ENCODE data around the gene HMSD.

Gene HMSD

GRCh38 chr18:63979409-63979920, 30.4 kb downstream of the HMSD start:
- Histone ChIP-seq H3K4me1 (ENCODE audit: control insufficient read depth, insufficient read depth, low read length) (no peaks in the 10 kb centered on the region), H3K36me3 (ENCODE audit: control insufficient read depth, insufficient read depth, low read length) (no peaks in the 10 kb centered on the region), H3K4me3 (ENCODE audit: low read length) (no peak overlapping the region), H3K9ac (ENCODE audit: low read length) (peak overlapping the region; percentile 12), H3K9me3 (ENCODE audit: control insufficient read depth, low read length) (no peaks in the 10 kb centered on the region), H3K27me3 (ENCODE audit: control insufficient read depth, insufficient read depth, low read length) (no peaks in the 10 kb centered on the region)

- H3K27me3 ChIP-seq (ENCODE audit: control insufficient read depth, insufficient read depth, low read length) = no peaks in the 10 kb centered on the region
- H3K36me3 ChIP-seq (ENCODE audit: control insufficient read depth, insufficient read depth, low read length) = no peaks in the 10 kb centered on the region
- no peaks in the 10 kb centered on the region for H3K4me1 ChIP-seq (ENCODE audit: control insufficient read depth, insufficient read depth, low read length)
- H3K9ac ChIP-seq (ENCODE audit: low read length) = no peak overlapping the region
- no peaks in the 10 kb centered on the region for H3K9me3 ChIP-seq (ENCODE audit: control insufficient read depth, low read length)
- no peak overlapping the region for H3K4me3 ChIP-seq (ENCODE audit: low read length)
Observed at GRCh38 chr18:63980027-63980426, 30.9 kb downstream of the HMSD start.

DNA sequence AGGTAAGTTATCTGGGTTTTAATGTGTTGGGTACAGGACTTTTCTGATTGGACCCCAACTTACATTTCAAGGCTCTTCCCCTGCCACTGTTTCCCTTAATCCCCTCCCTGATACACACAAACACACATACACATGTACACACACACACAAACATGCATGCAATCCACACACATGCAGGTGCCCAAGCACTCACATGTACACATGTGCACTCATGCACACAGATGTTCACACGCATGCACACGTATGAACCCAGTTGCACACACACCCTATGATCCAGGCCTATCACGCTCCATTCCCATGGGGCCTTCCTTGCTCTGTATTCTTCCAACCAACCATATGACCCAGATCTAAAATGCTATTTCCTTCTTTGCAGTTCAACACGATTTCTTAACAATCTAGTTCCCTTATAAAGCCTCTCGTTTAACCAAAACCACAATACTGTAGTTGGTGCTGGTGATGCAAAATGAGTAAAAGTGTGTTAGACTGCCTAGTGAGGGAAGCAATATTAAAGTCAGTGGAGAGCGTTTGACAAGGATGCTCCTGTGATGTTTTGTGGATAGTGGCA, 31.9 kb downstream of the HMSD start:
- no peaks in the 10 kb centered on the region for H3K9me3 ChIP-seq (ENCODE audit: control insufficient read depth, low read length)
- no peak overlapping the region for H3K9ac ChIP-seq (ENCODE audit: low read length)
- no peaks in the 10 kb centered on the region for H3K4me1 ChIP-seq (ENCODE audit: control insufficient read depth, insufficient read depth, low read length)
- no peaks in the 10 kb centered on the region for H3K27me3 ChIP-seq (ENCODE audit: control insufficient read depth, insufficient read depth, low read length)
- H3K4me3 ChIP-seq (ENCODE audit: low read length) = no peak overlapping the region
- H3K36me3 ChIP-seq (ENCODE audit: control insufficient read depth, insufficient read depth, low read length) = no peaks in the 10 kb centered on the region

DNA sequence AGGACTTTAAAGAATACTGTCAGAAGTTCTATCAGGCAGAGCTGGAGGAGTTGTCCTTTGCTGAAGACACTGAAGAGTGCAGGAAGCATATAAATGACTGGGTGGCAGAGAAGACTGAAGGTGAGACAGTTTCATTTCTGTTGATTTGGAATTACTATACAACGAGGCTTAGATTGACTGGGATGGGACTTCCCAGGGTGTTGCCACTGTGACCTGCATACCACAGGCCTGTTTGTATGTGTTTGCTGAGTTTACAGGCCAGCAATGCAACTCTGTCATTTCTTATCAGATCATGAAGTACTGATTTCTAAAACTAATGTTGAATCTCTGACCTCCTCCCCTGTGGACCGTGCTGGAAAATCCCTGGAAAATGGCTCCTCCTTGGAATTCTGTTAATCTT, 32.6 kb downstream of the HMSD start:
- Histone ChIP-seq H3K9me3 (ENCODE audit: control insufficient read depth, low read length) (no peaks in the 10 kb centered on the region), H3K4me3 (ENCODE audit: low read length) (no peak overlapping the region), H3K4me1 (ENCODE audit: control insufficient read depth, insufficient read depth, low read length) (no peaks in the 10 kb centered on the region), H3K9ac (ENCODE audit: low read length) (no peak overlapping the region), H3K36me3 (ENCODE audit: control insufficient read depth, insufficient read depth, low read length) (no peaks in the 10 kb centered on the region), H3K27me3 (ENCODE audit: control insufficient read depth, insufficient read depth, low read length) (no peaks in the 10 kb centered on the region)

- Histone ChIP-seq H3K9ac (ENCODE audit: low read length) (no peak overlapping the region), H3K27me3 (ENCODE audit: control insufficient read depth, insufficient read depth, low read length) (no peaks in the 10 kb centered on the region), H3K4me1 (ENCODE audit: control insufficient read depth, insufficient read depth, low read length) (no peaks in the 10 kb centered on the region), H3K36me3 (ENCODE audit: control insufficient read depth, insufficient read depth, low read length) (no peaks in the 10 kb centered on the region), H3K9me3 (ENCODE audit: control insufficient read depth, low read length) (no peaks in the 10 kb centered on the region), H3K4me3 (ENCODE audit: low read length) (no peak overlapping the region)
Observed at GRCh38 chr18:63982361-63982760, 33.3 kb downstream of the HMSD start.

- H3K4me1 ChIP-seq (ENCODE audit: control insufficient read depth, insufficient read depth, low read length) = no peaks in the 10 kb centered on the region
- no peak overlapping the region for H3K9ac ChIP-seq (ENCODE audit: low read length)
- H3K36me3 ChIP-seq (ENCODE audit: control insufficient read depth, insufficient read depth, low read length) = no peaks in the 10 kb centered on the region
- H3K9me3 ChIP-seq (ENCODE audit: control insufficient read depth, low read length) = no peaks in the 10 kb centered on the region
- no peaks in the 10 kb centered on the region for H3K27me3 ChIP-seq (ENCODE audit: control insufficient read depth, insufficient read depth, low read length)
- H3K4me3 ChIP-seq (ENCODE audit: low read length) = no peak overlapping the region
Observed at GRCh38 chr18:63986885-63987284, 37.8 kb downstream of the HMSD start.

GRCh38 chr18:63987743-63988142, 38.6 kb downstream of the HMSD start:
- no peaks in the 10 kb centered on the region for H3K36me3 ChIP-seq (ENCODE audit: control insufficient read depth, insufficient read depth, low read length)
- no peak overlapping the region for H3K4me3 ChIP-seq (ENCODE audit: low read length)

DNA sequence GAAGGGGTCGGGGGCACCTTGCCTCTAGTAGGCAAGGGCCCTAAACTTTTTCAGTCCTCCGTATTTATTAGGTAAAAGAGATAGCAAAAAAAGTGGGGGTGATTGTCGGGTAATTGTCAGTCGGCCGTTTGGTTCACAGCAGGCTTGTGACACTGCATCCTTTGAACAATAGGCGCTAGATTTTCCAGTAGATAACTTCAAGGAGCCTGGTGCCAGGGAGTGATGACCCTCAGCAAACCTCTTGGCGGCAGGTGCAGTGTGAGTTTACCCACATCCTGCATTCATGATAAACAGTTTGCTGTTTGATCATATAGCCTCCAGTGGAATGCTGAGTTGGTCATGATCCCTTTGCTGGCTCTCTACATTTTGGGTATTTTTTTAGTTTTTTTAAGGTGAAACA, 43.6 kb downstream of the HMSD start:
- H3K4me3 ChIP-seq (ENCODE audit: low read length) = no peak overlapping the region
- H3K36me3 ChIP-seq (ENCODE audit: control insufficient read depth, insufficient read depth, low read length) = no peaks in the 10 kb centered on the region
- no peaks in the 10 kb centered on the region for H3K9me3 ChIP-seq (ENCODE audit: control insufficient read depth, low read length)
- H3K27me3 ChIP-seq (ENCODE audit: control insufficient read depth, insufficient read depth, low read length) = no peaks in the 10 kb centered on the region
- no peaks in the 10 kb centered on the region for H3K4me1 ChIP-seq (ENCODE audit: control insufficient read depth, insufficient read depth, low read length)
- H3K9ac ChIP-seq (ENCODE audit: low read length) = no peak overlapping the region

More at GRCh38 chr18:63987743-63988142, 38.6 kb downstream of the HMSD start:
- Histone ChIP-seq H3K9me3 (ENCODE audit: control insufficient read depth, low read length) (no peaks in the 10 kb centered on the region), H3K9ac (ENCODE audit: low read length) (no peak overlapping the region), H3K4me1 (ENCODE audit: control insufficient read depth, insufficient read depth, low read length) (no peaks in the 10 kb centered on the region), H3K27me3 (ENCODE audit: control insufficient read depth, insufficient read depth, low read length) (no peaks in the 10 kb centered on the region)

DNA sequence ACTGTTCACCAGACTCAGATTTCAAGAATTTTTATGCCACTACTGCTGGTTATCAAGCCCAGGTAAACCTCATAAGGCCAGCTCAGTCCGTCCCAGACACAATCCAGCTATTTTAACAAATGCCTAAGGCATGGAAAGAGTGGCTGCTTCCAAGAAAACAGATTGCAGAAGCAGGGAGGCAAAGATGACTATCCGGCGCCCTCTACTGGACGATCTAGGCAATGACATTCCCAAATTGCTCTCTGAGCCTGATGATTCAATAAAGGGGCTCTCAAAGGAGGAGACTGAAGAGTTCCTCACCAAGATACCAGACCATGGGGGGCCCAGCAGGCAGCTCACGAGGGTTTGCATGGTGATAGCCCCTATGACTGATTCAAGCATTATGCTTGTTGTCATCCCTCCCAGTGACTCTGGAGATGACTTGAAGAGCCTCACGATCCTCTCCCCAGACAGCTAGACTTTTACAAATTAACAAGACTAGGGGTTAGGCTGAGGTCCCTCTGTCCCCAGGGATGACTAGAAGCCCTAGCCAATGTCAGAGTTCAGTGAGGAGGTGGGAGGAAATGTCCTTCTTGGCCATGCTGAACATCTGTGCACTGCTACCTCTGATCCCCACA, 45.8 kb downstream of the HMSD start:
- no peaks in the 10 kb centered on the region for H3K9me3 ChIP-seq (ENCODE audit: control insufficient read depth, low read length)
- H3K4me1 ChIP-seq (ENCODE audit: control insufficient read depth, insufficient read depth, low read length) = no peaks in the 10 kb centered on the region
- no peaks in the 10 kb centered on the region for H3K27me3 ChIP-seq (ENCODE audit: control insufficient read depth, insufficient read depth, low read length)
- no peaks in the 10 kb centered on the region for H3K36me3 ChIP-seq (ENCODE audit: control insufficient read depth, insufficient read depth, low read length)
- H3K9ac ChIP-seq (ENCODE audit: low read length) = no peak overlapping the region
- no peak overlapping the region for H3K4me3 ChIP-seq (ENCODE audit: low read length)

- H3K4me3 ChIP-seq (ENCODE audit: low read length) = no peak overlapping the region
- no peaks in the 10 kb centered on the region for H3K27me3 ChIP-seq (ENCODE audit: control insufficient read depth, insufficient read depth, low read length)
- no peak overlapping the region for H3K9ac ChIP-seq (ENCODE audit: low read length)
Observed at GRCh38 chr18:63997041-63997440, 47.9 kb downstream of the HMSD start.

GRCh38 chr18:63997606-63998005, 48.5 kb downstream of the HMSD start:
- Histone ChIP-seq H3K27me3 (ENCODE audit: control insufficient read depth, insufficient read depth, low read length) (no peaks in the 10 kb centered on the region), H3K9ac (ENCODE audit: low read length) (no peak overlapping the region), H3K4me1 (ENCODE audit: control insufficient read depth, insufficient read depth, low read length) (no peaks in the 10 kb centered on the region), H3K4me3 (ENCODE audit: low read length) (no peak overlapping the region), H3K9me3 (ENCODE audit: control insufficient read depth, low read length) (no peaks in the 10 kb centered on the region), H3K36me3 (ENCODE audit: control insufficient read depth, insufficient read depth, low read length) (no peaks in the 10 kb centered on the region)

More at GRCh38 chr18:63997041-63997440, 47.9 kb downstream of the HMSD start:
- Histone ChIP-seq H3K9me3 (ENCODE audit: control insufficient read depth, low read length) (no peaks in the 10 kb centered on the region), H3K36me3 (ENCODE audit: control insufficient read depth, insufficient read depth, low read length) (no peaks in the 10 kb centered on the region), H3K4me1 (ENCODE audit: control insufficient read depth, insufficient read depth, low read length) (no peaks in the 10 kb centered on the region)

DNA sequence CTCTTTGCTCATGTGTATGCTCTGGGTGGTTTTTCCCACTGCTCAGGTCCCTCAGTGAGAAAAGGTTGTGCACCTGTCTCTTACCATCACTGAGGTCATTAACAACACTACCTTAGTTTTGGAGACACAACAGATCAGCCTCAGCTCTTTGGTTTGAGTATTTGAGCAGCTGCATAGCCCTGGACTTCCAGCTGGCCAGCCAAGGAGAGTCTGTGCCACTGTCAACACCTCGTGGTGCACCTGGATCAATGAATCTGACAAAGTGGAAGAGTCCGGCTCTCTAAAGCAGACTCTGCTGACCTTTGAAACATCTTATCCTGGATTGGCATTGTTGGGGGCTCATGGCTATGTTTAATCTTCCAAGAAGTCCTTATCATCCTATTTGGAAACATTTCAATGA, 50.8 kb downstream of the HMSD start:
- no peaks in the 10 kb centered on the region for H3K27me3 ChIP-seq (ENCODE audit: control insufficient read depth, insufficient read depth, low read length)

More for the DNA sequence above, 50.8 kb downstream of the HMSD start:
- H3K4me1 ChIP-seq (ENCODE audit: control insufficient read depth, insufficient read depth, low read length) = no peaks in the 10 kb centered on the region
- H3K9me3 ChIP-seq (ENCODE audit: control insufficient read depth, low read length) = no peaks in the 10 kb centered on the region
- H3K36me3 ChIP-seq (ENCODE audit: control insufficient read depth, insufficient read depth, low read length) = no peaks in the 10 kb centered on the region
- no peak overlapping the region for H3K9ac ChIP-seq (ENCODE audit: low read length)
- no peak overlapping the region for H3K4me3 ChIP-seq (ENCODE audit: low read length)
